Uterus (tissue), 4 donors: ENCODE measurements around the gene KIF14. TPM values are rescaled to one million over a fixed set of nuclear protein-coding genes. Genes with fewer than 3 reads are reported as not detected.

Experiments
- DNase-seq, 2 donors: peaks; one replicate each; pipeline ENCODE4 v3.0.0-alpha.2; 2019 to 2020
- H3K27ac ChIP-seq, 2 donors: fragments of 200-600 bp; sonication (generic); 1 replicate in 1 of 2; 2 replicates in 1 of 2; pipeline ENCODE4 v1.5.1; 2016 to 2018
- H3K27me3 ChIP-seq, 2 donors: fragments of 200-600 bp; sonication (generic); one replicate each; pipeline ENCODE4 v1.5.1; 2018 to 2019; ENCODE audit warnings: control low read depth in 1 of 2
- H3K36me3 ChIP-seq, 2 donors: fragments of 200-600 bp; sonication (generic); one replicate each; pipeline ENCODE4 v1.5.1; 2019; ENCODE audit warnings: control low read depth in 1 of 2
- H3K4me1 ChIP-seq, 2 donors: fragments of 200-600 bp; sonication (generic); one replicate each; pipeline ENCODE4 v1.5.1; 2018 to 2019; ENCODE audit warnings: control low read depth in 1 of 2
- H3K4me3 ChIP-seq, 2 donors: fragments of 200-600 bp; sonication (generic); 1 replicate in 1 of 2; 2 replicates in 1 of 2; pipeline ENCODE4 v1.5.1; 2018 to 2019; ENCODE audit warnings: mild to moderate bottlenecking in 1 of 2
- H3K9me3 ChIP-seq, 2 donors: fragments of 200-600 bp; sonication (generic); one replicate each; pipeline ENCODE4 v1.5.1; 2019; ENCODE audit warnings: control low read depth in 1 of 2
- POLR2A ChIP-seq, 2 donors: fragments of 450-650 bp; IDR thresholded peaks; one replicate each; pipeline ENCODE4 v1.6.1; 2016; ENCODE audit warnings: antibody characterized with exemption in 2 of 2, mild to moderate bottlenecking in 1 of 2, moderate library complexity in 1 of 2
- intact Hi-C: fragments of 100-400 bp; cut with DNase I; formaldehyde crosslinking; loops from one replicate; pipeline ENCODE4 v1.15.1; 2023; ENCODE audit warnings: low total_unique reads
- total RNA-seq, 4 donors: library from RNA; depleted of rRNA in 3 of 4; stranded (reverse); fragments of >200 nt in 3 of 4; gene quantifications; one replicate each; pipeline versions ENCODE4 v1.1.0 to v1.2.4, GENCODE V29; 2014 to 2023
- TF ChIP-seq, protein P1 (sequence below), 4 experiments: fragments of 200-600 bp in 2 of 4; fragments of 450-650 bp in 2 of 4; sonication (generic) in 2 of 4; IDR thresholded peaks; one replicate each; pipeline ENCODE4 v1.5.1; 2016 to 2019; ENCODE audit warnings: antibody characterized with exemption in 4 of 4, mild to moderate bottlenecking in 2 of 4, moderate library complexity in 1 of 4
- donor health status: DM: yes; HTN: yes; CAD: no.

Gene KIF14
- total RNA-seq, 4 donors from 2014 or later = under 0.01 to 9.2 (median 0.15) TPM; not detected in 1

DNA sequence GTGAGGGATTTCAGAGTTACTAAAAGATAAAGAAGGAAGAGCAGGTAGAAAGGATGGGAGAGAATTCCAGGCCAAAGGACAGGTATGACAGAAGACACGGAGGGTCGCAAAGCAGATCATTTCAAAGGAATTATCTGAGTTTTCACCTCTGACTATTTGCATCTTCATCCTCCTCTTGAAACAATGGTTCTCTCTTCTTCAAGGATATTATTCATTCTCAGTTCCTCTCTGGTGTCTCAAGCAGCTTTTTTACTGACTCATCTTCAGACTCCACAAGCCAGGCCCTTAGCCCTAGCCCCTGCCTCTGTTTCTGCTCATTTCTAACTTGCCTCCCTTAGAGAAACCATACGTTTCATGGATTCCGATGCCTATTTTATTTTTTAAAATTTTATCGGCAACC is 34.1 kb upstream of the KIF14 start:
- Histone ChIP-seq H3K27me3 (no peaks in the 10 kb centered on the region), H3K27ac (no peak overlapping the region), H3K9me3 (no peaks in the 10 kb centered on the region), H3K4me3 (no peak overlapping the region), H3K36me3 (no peaks in the 10 kb centered on the region), H3K4me1 (no peaks in the 10 kb centered on the region)
- no peak for DNase-seq
- intact Hi-C loops = no loop called here
- TF ChIP-seq, protein P1, sequence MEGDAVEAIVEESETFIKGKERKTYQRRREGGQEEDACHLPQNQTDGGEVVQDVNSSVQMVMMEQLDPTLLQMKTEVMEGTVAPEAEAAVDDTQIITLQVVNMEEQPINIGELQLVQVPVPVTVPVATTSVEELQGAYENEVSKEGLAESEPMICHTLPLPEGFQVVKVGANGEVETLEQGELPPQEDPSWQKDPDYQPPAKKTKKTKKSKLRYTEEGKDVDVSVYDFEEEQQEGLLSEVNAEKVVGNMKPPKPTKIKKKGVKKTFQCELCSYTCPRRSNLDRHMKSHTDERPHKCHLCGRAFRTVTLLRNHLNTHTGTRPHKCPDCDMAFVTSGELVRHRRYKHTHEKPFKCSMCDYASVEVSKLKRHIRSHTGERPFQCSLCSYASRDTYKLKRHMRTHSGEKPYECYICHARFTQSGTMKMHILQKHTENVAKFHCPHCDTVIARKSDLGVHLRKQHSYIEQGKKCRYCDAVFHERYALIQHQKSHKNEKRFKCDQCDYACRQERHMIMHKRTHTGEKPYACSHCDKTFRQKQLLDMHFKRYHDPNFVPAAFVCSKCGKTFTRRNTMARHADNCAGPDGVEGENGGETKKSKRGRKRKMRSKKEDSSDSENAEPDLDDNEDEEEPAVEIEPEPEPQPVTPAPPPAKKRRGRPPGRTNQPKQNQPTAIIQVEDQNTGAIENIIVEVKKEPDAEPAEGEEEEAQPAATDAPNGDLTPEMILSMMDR (IDR thresholded peaks at IDR 0.05) = no peak
- no peak for TF ChIP-seq POLR2A (IDR thresholded peaks at IDR 0.05)

DNA sequence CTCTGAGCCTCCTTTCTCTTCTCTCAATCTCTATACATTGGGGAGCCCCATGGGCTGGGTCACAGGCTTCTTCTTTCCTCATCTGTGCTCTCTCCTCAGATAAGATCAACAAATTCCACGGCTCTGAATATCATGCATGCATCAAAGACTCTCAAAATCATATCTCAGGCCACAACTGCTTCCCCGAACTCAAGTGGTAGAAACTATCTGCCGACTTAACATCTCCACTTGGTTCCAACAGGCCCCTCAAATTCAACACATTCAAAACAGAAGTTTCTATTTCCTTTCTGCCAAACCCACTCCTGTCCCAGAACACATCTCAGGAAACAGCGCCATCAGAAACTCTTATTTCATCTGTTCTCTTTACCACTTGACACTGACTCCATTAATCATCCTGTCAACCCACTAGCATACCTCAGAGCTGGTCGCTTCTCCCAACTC is 32.5 kb upstream of the KIF14 start:
- H3K36me3 ChIP-seq = no peaks in the 10 kb centered on the region
- intact Hi-C loops = no loop called here
- no peak overlapping the region for H3K4me3 ChIP-seq
- H3K27ac ChIP-seq = no peak overlapping the region
- no peaks in the 10 kb centered on the region for H3K4me1 ChIP-seq
- H3K27me3 ChIP-seq = no peaks in the 10 kb centered on the region
- TF ChIP-seq, protein P1 (IDR thresholded peaks at IDR 0.05) = no peak
- TF ChIP-seq POLR2A (IDR thresholded peaks at IDR 0.05) = no peak
- no peak for DNase-seq
- H3K9me3 ChIP-seq = no peaks in the 10 kb centered on the region

DNA sequence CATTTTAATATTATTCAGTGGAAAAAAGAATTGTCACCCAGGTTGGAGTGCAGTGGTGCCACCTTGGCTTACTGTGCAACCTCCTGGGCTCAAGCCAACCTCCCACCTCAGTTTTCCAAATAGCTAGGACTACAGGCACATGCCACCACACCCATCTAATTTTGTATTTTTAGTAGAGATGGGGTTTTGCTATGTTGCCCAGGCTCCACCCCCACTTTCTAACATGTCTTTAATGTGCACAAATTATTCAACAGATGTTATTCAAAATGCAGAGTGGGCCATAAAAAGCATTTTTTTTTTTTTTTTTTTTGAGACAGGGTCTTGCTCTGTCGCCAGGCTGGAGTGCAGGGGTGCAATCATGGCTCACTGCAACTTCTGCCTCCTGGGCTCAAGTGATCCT is 31.8 kb upstream of the KIF14 start:
- no peaks in the 10 kb centered on the region for H3K36me3 ChIP-seq
- no peaks in the 10 kb centered on the region for H3K27me3 ChIP-seq
- H3K4me1 ChIP-seq = no peaks in the 10 kb centered on the region
- TF ChIP-seq, protein P1 (IDR thresholded peaks at IDR 0.05) = no peak
- TF ChIP-seq POLR2A (IDR thresholded peaks at IDR 0.05) = no peak
- no peaks in the 10 kb centered on the region for H3K9me3 ChIP-seq
- H3K27ac ChIP-seq = no peak overlapping the region
- no peak for DNase-seq
- intact Hi-C loops = no loop called here
- H3K4me3 ChIP-seq = no peak overlapping the region

DNA sequence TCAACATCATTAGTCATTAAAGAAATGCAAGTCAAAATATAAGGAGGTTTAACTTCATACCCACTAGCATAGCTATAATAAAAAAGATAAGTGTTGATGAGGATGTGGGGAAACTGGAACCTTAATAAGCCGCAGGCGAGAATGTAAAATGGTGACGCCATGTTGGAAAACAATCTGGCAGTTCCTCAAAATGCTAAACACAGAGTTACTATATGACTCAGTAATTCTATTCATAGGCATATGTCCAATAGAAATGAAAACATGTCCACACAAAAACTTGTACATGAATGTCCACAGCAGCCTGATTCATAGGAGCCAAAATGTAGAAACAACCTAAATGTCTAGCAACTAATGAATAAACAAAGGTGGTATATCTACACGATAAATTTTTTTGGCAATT is 26.0 kb upstream of the KIF14 start:
- TF ChIP-seq, protein P1 (IDR thresholded peaks at IDR 0.05) = no peak
- no peak for TF ChIP-seq POLR2A (IDR thresholded peaks at IDR 0.05)
- no peak overlapping the region for H3K27ac ChIP-seq
- H3K9me3 ChIP-seq = no peaks in the 10 kb centered on the region
- DNase-seq = no peak
- no peak overlapping the region for H3K4me3 ChIP-seq
- no peaks in the 10 kb centered on the region for H3K27me3 ChIP-seq
- intact Hi-C loops = no loop called here
- H3K4me1 ChIP-seq = no peaks in the 10 kb centered on the region
- no peaks in the 10 kb centered on the region for H3K36me3 ChIP-seq

DNA sequence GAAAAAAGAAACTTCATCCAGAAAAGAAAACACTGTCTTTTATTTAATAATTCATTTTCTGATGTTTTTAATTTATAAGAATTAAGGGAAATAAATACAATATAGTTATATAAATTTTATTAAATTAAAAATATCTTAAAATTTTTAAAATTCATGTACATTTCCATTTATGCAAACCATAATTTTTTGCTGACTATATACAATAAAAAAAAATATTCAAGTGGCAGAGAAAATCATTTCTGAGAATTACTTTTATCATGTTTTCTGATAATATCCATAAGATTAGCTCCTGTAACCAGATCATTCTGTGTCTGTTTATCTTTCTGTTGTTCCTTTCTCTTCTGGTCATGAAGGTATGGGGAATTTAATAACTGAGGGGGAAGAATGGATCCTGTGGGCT is 23.5 kb upstream of the KIF14 start:
- no peaks in the 10 kb centered on the region for H3K36me3 ChIP-seq
- no peak overlapping the region for H3K27ac ChIP-seq
- H3K27me3 ChIP-seq = no peaks in the 10 kb centered on the region
- no peaks in the 10 kb centered on the region for H3K4me1 ChIP-seq
- intact Hi-C loops = no loop called here
- DNase-seq = no peak
- no peak for TF ChIP-seq POLR2A (IDR thresholded peaks at IDR 0.05)
- TF ChIP-seq, protein P1 (IDR thresholded peaks at IDR 0.05) = no peak
- H3K9me3 ChIP-seq = no peaks in the 10 kb centered on the region
- no peak overlapping the region for H3K4me3 ChIP-seq
